GM18873 (cell line): ENCODE data around the gene ATP8A2.
A peak's percentile ranks its signal among the peaks of the same experiment; 100 is the strongest.
"Not testable (repeated sequence)": the region's sequence is repeated elsewhere in the genome, so short reads cannot be mapped to it uniquely, and the experiment has no call there.

ENCODE experiments used
- ATAC-seq: cut with Tn5 transposase; IDR thresholded peaks from one replicate; pipeline ENCODE4 v1.9.1; 2021; ENCODE audit warnings: mild to moderate bottlenecking, moderate library complexity, moderate number of reproducible peaks; ENCODE audit not compliant: unreplicated experiment, low FRiP score

Gene ATP8A2

GRCh38 chr13:25777509-25777908 is 405.7 kb downstream of the ATP8A2 start:
- no peak for ATAC-seq

- ATAC-seq = no peak
Observed at GRCh38 chr13:25778365-25778764, 406.6 kb downstream of the ATP8A2 start.

- no peak for ATAC-seq
Observed at GRCh38 chr13:25778808-25779305, 407.1 kb downstream of the ATP8A2 start.

- ATAC-seq = no peak
Observed at GRCh38 chr13:25783076-25783475, 411.3 kb downstream of the ATP8A2 start.

GRCh38 chr13:25783601-25784024 is 411.8 kb downstream of the ATP8A2 start:
- no peak for ATAC-seq

DNA sequence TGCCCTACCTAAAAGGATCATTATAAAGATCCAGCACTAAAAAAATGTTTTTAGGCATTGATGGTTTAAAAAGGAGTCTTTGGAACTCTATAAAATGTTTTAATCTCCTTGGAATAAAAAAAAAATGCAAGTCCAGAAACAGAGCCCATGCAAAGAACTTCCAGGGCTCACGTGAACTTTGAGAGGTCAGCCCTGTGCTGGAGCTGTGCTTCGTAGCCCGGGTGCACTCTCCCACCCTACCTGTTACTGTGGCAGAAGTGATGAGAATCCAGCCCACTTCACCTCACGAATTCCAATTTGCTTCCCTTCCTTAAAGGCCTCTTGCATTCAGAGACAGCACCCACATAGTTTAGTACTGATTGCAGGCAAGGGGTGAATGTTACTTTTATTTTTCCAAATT is 412.3 kb downstream of the ATP8A2 start:
- ATAC-seq = no peak

DNA sequence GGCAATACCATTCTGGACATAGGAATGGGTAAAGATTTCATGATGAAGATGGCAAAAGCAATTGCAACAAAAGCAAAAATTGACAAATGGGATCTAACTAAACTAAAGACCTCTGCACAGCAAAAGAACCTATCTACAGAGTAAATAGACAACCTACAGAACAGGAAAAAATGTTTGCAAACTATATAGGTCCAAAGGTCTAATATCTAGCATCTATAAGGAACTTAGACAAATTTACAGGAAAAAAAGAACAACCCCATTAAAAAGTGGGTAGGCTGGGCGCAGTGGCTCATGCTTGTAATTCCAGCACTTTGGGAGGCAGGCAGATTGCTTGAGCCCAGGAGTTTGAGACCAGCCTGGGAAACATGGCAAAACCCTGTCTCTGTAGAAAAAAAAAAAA is 418.4 kb downstream of the ATP8A2 start:
- ATAC-seq = not testable (repeated sequence)

DNA sequence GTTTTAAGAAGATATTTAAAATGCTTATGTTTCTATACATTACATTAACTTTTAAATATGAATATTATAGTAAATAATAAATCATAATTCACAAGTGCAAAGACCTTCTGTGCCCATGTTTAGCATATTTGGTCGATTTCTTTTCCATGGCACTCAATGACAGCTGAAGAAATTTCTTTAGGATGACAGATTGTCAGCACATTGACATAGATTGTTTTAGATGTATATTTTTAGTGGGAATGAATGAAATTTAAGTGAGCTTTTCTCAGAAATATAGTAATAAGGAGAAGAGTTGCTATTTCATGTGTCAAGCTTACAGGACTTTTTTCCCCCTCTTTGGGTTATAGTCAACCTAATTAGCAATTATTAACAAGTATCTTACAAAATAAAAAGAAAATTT is 423.5 kb downstream of the ATP8A2 start:
- no peak for ATAC-seq

GRCh38 chr13:25796474-25796873 is 424.7 kb downstream of the ATP8A2 start:
- no peak for ATAC-seq

DNA sequence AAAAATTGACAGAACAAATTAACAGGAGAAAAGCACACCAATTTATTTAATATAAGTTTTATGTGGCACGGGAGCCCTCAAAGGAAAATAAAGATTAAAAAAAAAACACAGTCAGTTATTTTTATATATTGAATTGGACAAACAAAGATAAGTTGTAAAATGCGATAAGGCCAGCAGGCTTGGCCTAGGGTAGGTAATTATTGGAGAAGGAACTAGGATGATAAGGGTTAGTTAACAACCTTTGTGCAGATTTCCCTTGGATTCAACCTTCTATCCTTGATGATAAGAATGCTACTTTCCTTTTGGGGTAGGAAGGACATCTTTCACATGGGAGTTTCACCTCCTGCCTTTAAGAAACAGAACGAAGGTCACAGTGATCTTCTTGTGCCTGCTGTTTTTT is 427.2 kb downstream of the ATP8A2 start:
- no peak for ATAC-seq

GRCh38 chr13:25800523-25800922 is 428.7 kb downstream of the ATP8A2 start:
- no peak for ATAC-seq

GRCh38 chr13:25802579-25802978 is 430.8 kb downstream of the ATP8A2 start:
- no peak for ATAC-seq

GRCh38 chr13:25803641-25804040 is 431.9 kb downstream of the ATP8A2 start:
- no peak for ATAC-seq

DNA sequence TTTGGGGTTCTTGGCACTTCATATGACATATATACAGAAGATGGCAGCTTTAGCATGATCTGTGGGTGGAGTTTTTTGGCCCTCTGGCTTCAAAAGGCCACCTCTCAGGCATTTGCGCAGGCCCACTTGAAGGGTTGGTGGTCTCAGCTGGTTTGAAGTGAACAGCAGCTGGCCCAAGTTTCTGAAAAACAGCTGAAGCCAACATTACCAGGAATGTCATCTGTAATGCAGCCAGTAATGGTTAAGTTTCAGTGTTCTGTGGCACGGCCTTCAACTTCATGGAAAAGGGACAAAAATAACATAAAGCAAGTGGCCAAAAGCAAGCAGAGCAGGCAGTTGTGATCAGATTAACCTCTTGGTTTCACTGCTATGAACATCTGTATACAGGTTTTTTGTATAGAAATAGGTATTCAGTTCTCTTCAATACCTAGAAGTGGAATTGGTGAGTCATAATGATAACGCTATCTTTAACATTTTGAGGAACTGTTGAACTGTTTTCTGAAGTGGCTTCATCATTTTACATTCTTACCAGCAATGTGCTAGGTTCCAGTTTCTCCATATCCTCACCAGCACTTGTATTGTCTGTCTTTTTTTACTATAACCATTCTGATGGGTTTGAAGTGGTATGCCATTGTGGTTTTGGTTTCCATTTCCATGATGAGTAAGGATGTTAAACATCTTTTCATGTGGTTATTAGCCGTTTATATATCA is 434.6 kb downstream of the ATP8A2 start:
- ATAC-seq = peak; percentile 69

DNA sequence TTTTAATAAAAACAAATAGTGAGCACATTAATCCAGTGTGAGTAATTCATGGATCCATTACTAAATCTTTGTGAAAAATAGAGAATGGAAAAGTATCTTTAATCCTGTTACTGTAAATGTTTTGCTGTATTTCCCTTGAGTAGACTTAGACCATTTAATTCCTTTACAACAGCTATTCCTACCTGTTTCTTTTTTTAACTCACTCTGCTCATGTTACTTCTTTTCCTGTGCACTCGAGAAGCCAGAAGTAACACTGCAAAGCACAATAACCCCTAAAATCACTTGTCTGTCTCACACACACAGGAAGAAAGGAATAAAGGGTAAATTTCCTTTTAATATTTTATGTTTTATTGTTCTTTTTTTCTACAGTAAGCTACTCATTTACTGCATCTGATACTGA is 435.8 kb downstream of the ATP8A2 start:
- ATAC-seq = no peak

GRCh38 chr13:25811506-25811905 is 439.7 kb downstream of the ATP8A2 start:
- no peak for ATAC-seq

GRCh38 chr13:25816239-25816638 is 444.5 kb downstream of the ATP8A2 start:
- ATAC-seq = no peak

DNA sequence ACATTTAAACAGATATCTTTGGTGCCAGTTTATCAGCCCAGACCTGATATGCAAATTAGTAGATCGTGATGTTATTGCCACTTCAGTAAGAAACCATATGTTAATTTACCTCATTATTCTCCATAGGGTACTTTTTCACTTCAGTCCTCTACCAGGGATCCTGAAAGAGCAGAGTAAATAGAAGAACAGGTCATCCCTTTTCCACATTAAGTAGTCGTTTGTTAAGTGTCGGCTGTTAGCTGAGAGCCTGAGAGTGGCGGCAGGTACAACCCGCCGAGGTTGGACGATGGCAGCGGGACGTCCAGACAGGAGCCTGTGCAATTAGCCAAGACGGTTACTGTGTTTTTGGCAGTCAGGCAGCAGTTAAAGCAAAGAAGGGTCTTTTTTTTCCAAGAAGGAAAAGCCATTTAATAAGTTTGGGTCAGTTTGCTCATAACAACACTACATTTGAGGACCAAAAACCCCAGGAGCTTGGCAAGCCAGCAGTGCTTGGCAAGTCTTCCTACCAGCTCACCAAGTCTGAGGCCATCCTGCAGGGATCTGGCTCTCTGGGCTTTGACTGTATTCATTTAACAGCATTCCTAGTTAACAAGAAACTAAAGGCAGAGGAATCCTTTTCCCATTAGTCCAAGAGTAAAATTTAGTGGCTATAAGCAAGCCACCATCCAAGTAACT is 448.2 kb downstream of the ATP8A2 start:
- no peak for ATAC-seq

GRCh38 chr13:25821776-25822175 is 450.0 kb downstream of the ATP8A2 start:
- no peak for ATAC-seq

DNA sequence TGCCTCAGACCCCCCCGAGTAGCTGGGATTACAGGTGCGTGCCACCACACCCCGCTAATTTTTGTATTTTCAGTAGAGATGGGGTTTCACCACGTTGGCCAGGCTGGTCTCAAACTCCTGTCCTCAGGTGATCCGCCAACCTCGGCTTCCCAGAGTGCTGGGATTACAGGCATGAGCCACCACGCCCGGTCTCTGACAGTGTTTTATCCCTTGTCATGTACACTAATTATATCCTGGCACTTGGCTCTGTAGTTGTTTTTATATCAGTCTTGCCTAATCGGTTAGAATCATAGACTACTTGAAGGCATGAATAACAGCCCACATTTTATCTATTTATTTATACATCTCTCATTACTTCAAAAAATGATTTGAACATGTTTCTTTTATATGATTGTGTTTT is 455.4 kb downstream of the ATP8A2 start:
- ATAC-seq = not testable (repeated sequence)

GRCh38 chr13:25827831-25828465 is 456.2 kb downstream of the ATP8A2 start:
- no peak for ATAC-seq
